Natural killer cell (primary cell): Measurements from ENCODE around the gene TBC1D9. TPM values are rescaled to one million over a fixed set of nuclear protein-coding genes. Genes with fewer than 3 reads are reported as not detected.

ENCODE experiments used
- ATAC-seq, 3 donors: fragments of 150-1000 bp in 2 of 3; fragments of 200-7000 bp in 1 of 3; cut with Tn5 transposase; 1 replicate in 1 of 3; 2 replicates in 2 of 3; pipeline ENCODE4 v1.10.0; 2021; ENCODE audit warnings: mild to moderate bottlenecking in 2 of 3, moderate library complexity in 2 of 3
- DNase-seq, 2 donors: peaks; one replicate each; pipeline versions ENCODE4 v3.0.0 to v3.0.0-alpha.2; 2013 to 2021; ENCODE audit warnings: mixed read lengths in 1 of 2
- H3K27ac ChIP-seq: one replicate; pipeline ENCODE4 v1.5.1; 2013; ENCODE audit warnings: mild to moderate bottlenecking, low read length
- H3K27me3 ChIP-seq: one replicate; pipeline ENCODE4 v1.6.1; 2013; ENCODE audit warnings: low read length; ENCODE audit not compliant: control insufficient read depth, insufficient read depth
- H3K36me3 ChIP-seq: one replicate; pipeline ENCODE4 v1.6.1; 2013; ENCODE audit warnings: low read length; ENCODE audit not compliant: control insufficient read depth, insufficient read depth
- H3K4me1 ChIP-seq: one replicate; pipeline ENCODE4 v1.6.1; 2013; ENCODE audit warnings: low read length; ENCODE audit not compliant: control insufficient read depth, insufficient read depth
- H3K4me3 ChIP-seq: one replicate; pipeline ENCODE4 v1.5.1; 2013; ENCODE audit warnings: low read length
- H3K9me3 ChIP-seq: one replicate; pipeline ENCODE4 v1.6.1; 2013; ENCODE audit warnings: low read length; ENCODE audit not compliant: control insufficient read depth, insufficient read depth
- H3K27ac Mint-ChIP-seq, 2 donors: one replicate each; pipeline ENCODE4 v1.8.0; 2022; ENCODE audit warnings: mild to moderate bottlenecking in 2 of 2, mixed read lengths in 2 of 2, moderate library complexity in 1 of 2
- H3K27me3 Mint-ChIP-seq, 2 donors: one replicate each; pipeline ENCODE4 v1.8.0; 2022; ENCODE audit warnings: low read depth in 2 of 2, mixed read lengths in 2 of 2
- H3K36me3 Mint-ChIP-seq: one replicate; pipeline ENCODE4 v1.8.0; 2022; ENCODE audit warnings: mixed read lengths
- H3K4me1 Mint-ChIP-seq, 2 donors: one replicate each; pipeline ENCODE4 v1.8.0; 2022; ENCODE audit warnings: mixed read lengths in 2 of 2
- H3K4me3 Mint-ChIP-seq: one replicate; pipeline ENCODE4 v1.8.0; 2022; ENCODE audit warnings: mild to moderate bottlenecking, moderate library complexity, mixed read lengths
- H3K9me3 Mint-ChIP-seq, 2 donors: one replicate each; pipeline ENCODE4 v1.8.0; 2022; ENCODE audit warnings: mixed read lengths in 2 of 2
- CTCF ChIP-seq: fragments of 200-600 bp; IDR thresholded peaks from one replicate; pipeline ENCODE4 v1.8.0; 2022; ENCODE audit warnings: antibody characterized with exemption
- WGBS: methylation state at CpG from one replicate; pipeline ENCODE4 v1.1.7; 2013; ENCODE audit warnings: missing lambda C conversion rate; ENCODE audit not compliant: insufficient coverage; 5-methylcytosine and 5-hydroxymethylcytosine counted together
- intact Hi-C: fragments of 100-400 bp; cut with micrococcal nuclease; formaldehyde crosslinking; loops from one replicate; pipeline ENCODE4 v1.14.2; 2022
- total RNA-seq, 4 donors: library from RNA; stranded (reverse); fragments of 120-200 nt in 1 of 4; gene quantifications; one replicate each; pipeline versions ENCODE4 v1.2.3 to v1.2.4, GENCODE V29; 2013 to 2022

TBC1D9 gene
- total RNA-seq, 3 donors from 2014 or later (not counting 1 experiment from before 2014, with no cell fraction given), result 1.3 to 3.3 (median 2.0) TPM

GRCh38 chr4:140622333-140622958, 133.7 kb downstream of the TBC1D9 start:
- WGBS, result 94% methylated on average over 33 of the region's 33 CpGs

GRCh38 chr4:140621161-140621560, 135.0 kb downstream of the TBC1D9 start:
- DNase-seq, result no peak
- Mint-ChIP-seq H3K36me3 (no peaks in the 10 kb centered on the region), H3K27me3 (peaks cover 5 to 6% of the 10 kb centered on the region in 2 donors), H3K4me3 (no peak overlapping the region), H3K4me1 (no peaks in the 10 kb centered on the region), H3K27ac (no peak overlapping the region), H3K9me3 (no peaks in the 10 kb centered on the region)
- no peaks in the 10 kb centered on the region for H3K9me3 ChIP-seq
- no peaks in the 10 kb centered on the region for H3K4me1 ChIP-seq
- H3K4me3 ChIP-seq, result no peak overlapping the region
- intact Hi-C loops, result no loop called here
- H3K36me3 ChIP-seq, result no peaks in the 10 kb centered on the region
- ATAC-seq, result no peak
- no peak overlapping the region for H3K27ac ChIP-seq
- TF ChIP-seq CTCF, result no peak
- WGBS, result 83% methylated on average over 1 of the region's 3 CpGs
- no peaks in the 10 kb centered on the region for H3K27me3 ChIP-seq

More at GRCh38 chr4:140622333-140622958, 133.7 kb downstream of the TBC1D9 start:
- Histone ChIP-seq H3K4me1 (no peaks in the 10 kb centered on the region), H3K27me3 (no peaks in the 10 kb centered on the region), H3K4me3 (no peak overlapping the region), H3K9me3 (no peaks in the 10 kb centered on the region), H3K36me3 (no peaks in the 10 kb centered on the region), H3K27ac (no peak overlapping the region)
- Mint-ChIP-seq H3K27me3 (peaks cover 5 to 8% of the 10 kb centered on the region in 2 donors), H3K9me3 (no peaks in the 10 kb centered on the region), H3K4me3 (no peak overlapping the region), H3K36me3 (no peaks in the 10 kb centered on the region), H3K27ac (no peak overlapping the region), H3K4me1 (no peaks in the 10 kb centered on the region)
- no peak for DNase-seq
- ATAC-seq, result no peak
- no peak for TF ChIP-seq CTCF
- intact Hi-C loops, result no loop called here

GRCh38 chr4:140617499-140618248, 138.5 kb downstream of the TBC1D9 start:
- TF ChIP-seq CTCF, result no peak

More at GRCh38 chr4:140617499-140618248, 138.5 kb downstream of the TBC1D9 start:
- DNase-seq (no peak), ATAC-seq (no peak)
- 47% methylated on average over 6 of the region's 7 CpGs for WGBS
- intact Hi-C loops, result no loop called here
- Mint-ChIP-seq H3K4me1 (no peaks in the 10 kb centered on the region), H3K9me3 (no peaks in the 10 kb centered on the region), H3K27ac (no peak overlapping the region), H3K36me3 (no peaks in the 10 kb centered on the region), H3K4me3 (no peak overlapping the region), H3K27me3 (peaks cover 2 to 16% of the 10 kb centered on the region in 2 donors)
- Histone ChIP-seq H3K9me3 (no peaks in the 10 kb centered on the region), H3K27ac (no peak overlapping the region), H3K4me3 (no peak overlapping the region), H3K27me3 (no peaks in the 10 kb centered on the region), H3K4me1 (no peaks in the 10 kb centered on the region), H3K36me3 (no peaks in the 10 kb centered on the region)
